WTC11 (cell line): Measurements from ENCODE around the gene LOXL3. TPM values are rescaled to one million over a fixed set of nuclear protein-coding genes. Genes with fewer than 3 reads are reported as not detected.

ENCODE experiments used
- CREB1 ChIP-seq: sonication (generic); formaldehyde crosslinking; IDR thresholded peaks from 2 replicates; pipeline ENCODE4 v1.8.0; 2023; ENCODE audit warnings: mild to moderate bottlenecking, missing genetic modification reagents
- CREM ChIP-seq: sonication (generic); formaldehyde crosslinking; IDR thresholded peaks from 2 replicates; pipeline ENCODE4 v1.8.1; 2022; ENCODE audit warnings: mild to moderate bottlenecking, missing genetic modification reagents, moderate library complexity
- EMX1 ChIP-seq: fragments of 250-450 bp; sonication (Bioruptor Pico); IDR thresholded peaks from 2 replicates; pipeline ENCODE4 v1.8.0; 2021; ENCODE audit warnings: mild to moderate bottlenecking
- ESRRA ChIP-seq: sonication (generic); formaldehyde crosslinking; IDR thresholded peaks from 2 replicates; pipeline ENCODE4 v1.8.1; 2022; ENCODE audit warnings: mild to moderate bottlenecking, missing genetic modification reagents, borderline replicate concordance
- FOXP1 ChIP-seq: sonication (generic); formaldehyde crosslinking; IDR thresholded peaks from 2 replicates; pipeline ENCODE4 v1.8.0; 2022; ENCODE audit warnings: missing genetic modification reagents, mild to moderate bottlenecking, moderate library complexity, borderline replicate concordance
- GTF2I ChIP-seq: fragments of 250-450 bp; sonication (Bioruptor Pico); conservative IDR thresholded peaks from 2 replicates; pipeline ENCODE4 v1.4.0; 2021; ENCODE audit warnings: mild to moderate bottlenecking
- MYBL2 ChIP-seq: sonication (generic); formaldehyde crosslinking; IDR thresholded peaks from 2 replicates; pipeline ENCODE4 v1.8.1; 2023; ENCODE audit warnings: mild to moderate bottlenecking, moderate library complexity, missing genetic modification reagents
- NFYB ChIP-seq: sonication (generic); formaldehyde crosslinking; conservative IDR thresholded peaks from 2 replicates; pipeline ENCODE4 v1.8.0; 2022; ENCODE audit warnings: low read depth, missing genetic modification reagents
- OVOL2 ChIP-seq: fragments of 250-450 bp; sonication (Bioruptor Pico); IDR thresholded peaks from 2 replicates; pipeline ENCODE4 v1.9.0; 2021; ENCODE audit warnings: mild to moderate bottlenecking, borderline replicate concordance
- PRRX2 ChIP-seq: fragments of 250-450 bp; sonication (Bioruptor Pico); IDR thresholded peaks from 2 replicates; pipeline ENCODE4 v1.8.0; 2021; ENCODE audit warnings: mild to moderate bottlenecking
- RORB ChIP-seq: fragments of 250-450 bp; sonication (Bioruptor Pico); IDR thresholded peaks from 2 replicates; pipeline ENCODE4 v1.9.0; 2021; ENCODE audit warnings: mild to moderate bottlenecking
- SMAD3 ChIP-seq: sonication (generic); formaldehyde crosslinking; IDR thresholded peaks from 2 replicates; pipeline ENCODE4 v1.8.0; 2022; ENCODE audit warnings: missing genetic modification reagents, mild to moderate bottlenecking, borderline replicate concordance
- TEAD4 ChIP-seq: sonication (generic); formaldehyde crosslinking; IDR thresholded peaks from 2 replicates; pipeline ENCODE4 v1.8.0; 2022; ENCODE audit warnings: mild to moderate bottlenecking, missing genetic modification reagents
- ZNF138 ChIP-seq: sonication (generic); formaldehyde crosslinking; conservative IDR thresholded peaks from 2 replicates; pipeline ENCODE4 v1.8.1; 2022; ENCODE audit warnings: mild to moderate bottlenecking, moderate library complexity, missing genetic modification reagents
- ZNF416 ChIP-seq: fragments of 250-450 bp; sonication (Bioruptor Pico); IDR thresholded peaks from 2 replicates; pipeline ENCODE4 v1.9.0; 2021; ENCODE audit warnings: mild to moderate bottlenecking, inconsistent platforms
- total RNA-seq: library from RNA; stranded (reverse); gene quantifications from 3 replicates; pipeline ENCODE4 v1.2.3, GENCODE V29; 2021
- TF ChIP-seq, protein P1 (sequence below): sonication (generic); formaldehyde crosslinking; IDR thresholded peaks from 2 replicates; pipeline ENCODE4 v1.8.0; 2022; ENCODE audit warnings: mild to moderate bottlenecking, missing genetic modification reagents
- TF ChIP-seq, protein P2 (sequence below): sonication (generic); formaldehyde crosslinking; IDR thresholded peaks from 2 replicates; pipeline ENCODE4 v1.8.0; 2022; ENCODE audit warnings: mild to moderate bottlenecking, missing genetic modification reagents
- TF ChIP-seq, protein P3 (sequence below): sonication (generic); formaldehyde crosslinking; IDR thresholded peaks from 2 replicates; pipeline ENCODE4 v1.8.1; 2023; ENCODE audit warnings: mild to moderate bottlenecking, missing genetic modification reagents
- TF ChIP-seq, protein P4 (sequence below): sonication (generic); formaldehyde crosslinking; IDR thresholded peaks from 2 replicates; pipeline ENCODE4 v1.8.1; 2023; ENCODE audit warnings: mild to moderate bottlenecking, moderate library complexity, missing genetic modification reagents
- TF ChIP-seq, protein P5 (sequence below): fragments of 250-450 bp; sonication (Bioruptor Pico); IDR thresholded peaks from 2 replicates; pipeline ENCODE4 v1.9.0; 2021; ENCODE audit warnings: mild to moderate bottlenecking
- TF ChIP-seq, protein P6 (sequence below): sonication (generic); formaldehyde crosslinking; IDR thresholded peaks from 2 replicates; pipeline ENCODE4 v1.8.0; 2022; ENCODE audit warnings: mild to moderate bottlenecking, missing genetic modification reagents
- TF ChIP-seq, protein P7 (sequence below): sonication (generic); formaldehyde crosslinking; IDR thresholded peaks from 2 replicates; pipeline ENCODE4 v1.8.1; 2023; ENCODE audit warnings: mild to moderate bottlenecking, missing genetic modification reagents, borderline replicate concordance
- TF ChIP-seq, protein P8 (sequence below): sonication (generic); formaldehyde crosslinking; IDR thresholded peaks from 2 replicates; pipeline ENCODE4 v1.8.0; 2023; ENCODE audit warnings: missing genetic modification reagents

LOXL3 gene
- total RNA-seq, 1 experiment from 2014 or later = 21.1 TPM

DNA sequence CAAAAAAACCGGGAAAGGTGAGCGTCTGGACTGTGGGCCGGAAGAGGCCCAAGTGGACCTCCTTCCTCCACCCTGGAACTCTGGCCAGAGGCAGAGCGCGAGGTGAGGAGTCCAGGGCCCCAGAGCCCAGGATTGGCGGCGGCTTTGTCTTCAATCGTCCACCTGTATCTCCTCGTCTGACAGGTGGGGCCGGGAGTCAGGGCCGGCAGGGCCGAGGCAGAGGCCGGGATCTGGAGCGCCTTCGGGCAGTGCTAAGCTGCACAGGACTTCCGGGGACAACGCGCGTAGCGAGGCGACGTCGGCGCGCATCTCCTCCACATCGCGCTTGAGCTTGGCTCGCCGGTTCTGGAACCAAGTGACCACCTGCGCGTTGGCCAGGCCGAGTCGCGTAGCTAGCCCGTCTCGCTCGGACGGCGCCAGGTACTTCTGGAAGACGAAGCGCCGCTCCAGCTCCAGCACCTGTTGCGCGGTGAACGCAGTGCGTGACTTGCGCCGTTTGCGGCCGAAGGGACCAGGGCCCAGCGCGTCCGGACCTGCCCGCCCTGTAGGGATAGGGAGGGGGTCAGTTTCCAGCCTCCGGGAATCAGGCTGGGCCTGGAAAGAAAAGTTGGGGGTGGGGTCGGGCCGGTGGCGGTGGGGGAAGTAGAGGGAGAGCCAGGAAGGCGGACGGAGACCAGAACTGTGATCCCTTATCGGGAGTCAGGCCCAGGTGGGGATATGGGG, 55.8 kb downstream of the LOXL3 start (continued):
- TF ChIP-seq SMAD3 (CRISPR knock-in tag) (peak; percentile 43; the same call in 1 of the 2 replicates), OVOL2 (CRISPR knock-in tag) (no peak), NFYB (CRISPR knock-in tag) (no peak), MYBL2 (CRISPR knock-in tag) (peak; percentile 64; the same call in 1 of the 2 replicates), EMX1 (CRISPR knock-in tag) (no peak), GTF2I (CRISPR knock-in tag) (no peak), CREB1 (CRISPR knock-in tag) (no peak), ZNF416 (CRISPR knock-in tag) (no peak), RORB (CRISPR knock-in tag) (no peak), PRRX2 (no peak), CREM (CRISPR knock-in tag) (no peak), FOXP1 (CRISPR knock-in tag) (peak; percentile 72; the same call in 1 of the 2 replicates), TEAD4 (CRISPR knock-in tag) (no peak), ZNF138 (peak; percentile 65; the same call in 1 of the 2 replicates), ESRRA (CRISPR knock-in tag) (no peak)
- TF ChIP-seq, protein P1, sequence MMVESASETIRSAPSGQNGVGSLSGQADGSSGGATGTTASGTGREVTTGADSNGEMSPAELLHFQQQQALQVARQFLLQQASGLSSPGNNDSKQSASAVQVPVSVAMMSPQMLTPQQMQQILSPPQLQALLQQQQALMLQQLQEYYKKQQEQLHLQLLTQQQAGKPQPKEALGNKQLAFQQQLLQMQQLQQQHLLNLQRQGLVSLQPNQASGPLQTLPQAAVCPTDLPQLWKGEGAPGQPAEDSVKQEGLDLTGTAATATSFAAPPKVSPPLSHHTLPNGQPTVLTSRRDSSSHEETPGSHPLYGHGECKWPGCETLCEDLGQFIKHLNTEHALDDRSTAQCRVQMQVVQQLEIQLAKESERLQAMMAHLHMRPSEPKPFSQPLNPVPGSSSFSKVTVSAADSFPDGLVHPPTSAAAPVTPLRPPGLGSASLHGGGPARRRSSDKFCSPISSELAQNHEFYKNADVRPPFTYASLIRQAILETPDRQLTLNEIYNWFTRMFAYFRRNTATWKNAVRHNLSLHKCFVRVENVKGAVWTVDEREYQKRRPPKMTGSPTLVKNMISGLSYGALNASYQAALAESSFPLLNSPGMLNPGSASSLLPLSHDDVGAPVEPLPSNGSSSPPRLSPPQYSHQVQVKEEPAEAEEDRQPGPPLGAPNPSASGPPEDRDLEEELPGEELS (CRISPR knock-in tag) = peak; percentile 70; the same call in 1 of the 2 replicates
- TF ChIP-seq, protein P2, sequence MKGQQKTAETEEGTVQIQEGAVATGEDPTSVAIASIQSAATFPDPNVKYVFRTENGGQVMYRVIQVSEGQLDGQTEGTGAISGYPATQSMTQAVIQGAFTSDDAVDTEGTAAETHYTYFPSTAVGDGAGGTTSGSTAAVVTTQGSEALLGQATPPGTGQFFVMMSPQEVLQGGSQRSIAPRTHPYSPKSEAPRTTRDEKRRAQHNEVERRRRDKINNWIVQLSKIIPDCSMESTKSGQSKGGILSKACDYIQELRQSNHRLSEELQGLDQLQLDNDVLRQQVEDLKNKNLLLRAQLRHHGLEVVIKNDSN (CRISPR knock-in tag) = peak; percentile 43; the same call in 1 of the 2 replicates
- TF ChIP-seq, protein P3, sequence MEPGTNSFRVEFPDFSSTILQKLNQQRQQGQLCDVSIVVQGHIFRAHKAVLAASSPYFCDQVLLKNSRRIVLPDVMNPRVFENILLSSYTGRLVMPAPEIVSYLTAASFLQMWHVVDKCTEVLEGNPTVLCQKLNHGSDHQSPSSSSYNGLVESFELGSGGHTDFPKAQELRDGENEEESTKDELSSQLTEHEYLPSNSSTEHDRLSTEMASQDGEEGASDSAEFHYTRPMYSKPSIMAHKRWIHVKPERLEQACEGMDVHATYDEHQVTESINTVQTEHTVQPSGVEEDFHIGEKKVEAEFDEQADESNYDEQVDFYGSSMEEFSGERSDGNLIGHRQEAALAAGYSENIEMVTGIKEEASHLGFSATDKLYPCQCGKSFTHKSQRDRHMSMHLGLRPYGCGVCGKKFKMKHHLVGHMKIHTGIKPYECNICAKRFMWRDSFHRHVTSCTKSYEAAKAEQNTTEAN (CRISPR knock-in tag) = 0 out of 2 replicates have a peak, but pooled peaks have one; percentile 80
- TF ChIP-seq, protein P4, sequence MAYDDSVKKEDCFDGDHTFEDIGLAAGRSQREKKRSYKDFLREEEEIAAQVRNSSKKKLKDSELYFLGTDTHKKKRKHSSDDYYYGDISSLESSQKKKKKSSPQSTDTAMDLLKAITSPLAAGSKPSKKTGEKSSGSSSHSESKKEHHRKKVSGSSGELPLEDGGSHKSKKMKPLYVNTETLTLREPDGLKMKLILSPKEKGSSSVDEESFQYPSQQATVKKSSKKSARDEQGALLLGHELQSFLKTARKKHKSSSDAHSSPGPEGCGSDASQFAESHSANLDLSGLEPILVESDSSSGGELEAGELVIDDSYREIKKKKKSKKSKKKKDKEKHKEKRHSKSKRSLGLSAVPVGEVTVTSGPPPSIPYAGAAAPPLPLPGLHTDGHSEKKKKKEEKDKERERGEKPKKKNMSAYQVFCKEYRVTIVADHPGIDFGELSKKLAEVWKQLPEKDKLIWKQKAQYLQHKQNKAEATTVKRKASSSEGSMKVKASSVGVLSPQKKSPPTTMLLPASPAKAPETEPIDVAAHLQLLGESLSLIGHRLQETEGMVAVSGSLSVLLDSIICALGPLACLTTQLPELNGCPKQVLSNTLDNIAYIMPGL = peak; percentile 60; the same call in 1 of the 2 replicates
- TF ChIP-seq, protein P5, sequence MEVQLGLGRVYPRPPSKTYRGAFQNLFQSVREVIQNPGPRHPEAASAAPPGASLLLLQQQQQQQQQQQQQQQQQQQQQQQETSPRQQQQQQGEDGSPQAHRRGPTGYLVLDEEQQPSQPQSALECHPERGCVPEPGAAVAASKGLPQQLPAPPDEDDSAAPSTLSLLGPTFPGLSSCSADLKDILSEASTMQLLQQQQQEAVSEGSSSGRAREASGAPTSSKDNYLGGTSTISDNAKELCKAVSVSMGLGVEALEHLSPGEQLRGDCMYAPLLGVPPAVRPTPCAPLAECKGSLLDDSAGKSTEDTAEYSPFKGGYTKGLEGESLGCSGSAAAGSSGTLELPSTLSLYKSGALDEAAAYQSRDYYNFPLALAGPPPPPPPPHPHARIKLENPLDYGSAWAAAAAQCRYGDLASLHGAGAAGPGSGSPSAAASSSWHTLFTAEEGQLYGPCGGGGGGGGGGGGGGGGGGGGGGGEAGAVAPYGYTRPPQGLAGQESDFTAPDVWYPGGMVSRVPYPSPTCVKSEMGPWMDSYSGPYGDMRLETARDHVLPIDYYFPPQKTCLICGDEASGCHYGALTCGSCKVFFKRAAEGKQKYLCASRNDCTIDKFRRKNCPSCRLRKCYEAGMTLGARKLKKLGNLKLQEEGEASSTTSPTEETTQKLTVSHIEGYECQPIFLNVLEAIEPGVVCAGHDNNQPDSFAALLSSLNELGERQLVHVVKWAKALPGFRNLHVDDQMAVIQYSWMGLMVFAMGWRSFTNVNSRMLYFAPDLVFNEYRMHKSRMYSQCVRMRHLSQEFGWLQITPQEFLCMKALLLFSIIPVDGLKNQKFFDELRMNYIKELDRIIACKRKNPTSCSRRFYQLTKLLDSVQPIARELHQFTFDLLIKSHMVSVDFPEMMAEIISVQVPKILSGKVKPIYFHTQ (CRISPR knock-in tag) = peak; percentile 47; the same call in 1 of the 2 replicates
- TF ChIP-seq, protein P6, sequence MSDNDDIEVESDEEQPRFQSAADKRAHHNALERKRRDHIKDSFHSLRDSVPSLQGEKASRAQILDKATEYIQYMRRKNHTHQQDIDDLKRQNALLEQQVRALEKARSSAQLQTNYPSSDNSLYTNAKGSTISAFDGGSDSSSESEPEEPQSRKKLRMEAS = peak; percentile 90
- TF ChIP-seq, protein P7, sequence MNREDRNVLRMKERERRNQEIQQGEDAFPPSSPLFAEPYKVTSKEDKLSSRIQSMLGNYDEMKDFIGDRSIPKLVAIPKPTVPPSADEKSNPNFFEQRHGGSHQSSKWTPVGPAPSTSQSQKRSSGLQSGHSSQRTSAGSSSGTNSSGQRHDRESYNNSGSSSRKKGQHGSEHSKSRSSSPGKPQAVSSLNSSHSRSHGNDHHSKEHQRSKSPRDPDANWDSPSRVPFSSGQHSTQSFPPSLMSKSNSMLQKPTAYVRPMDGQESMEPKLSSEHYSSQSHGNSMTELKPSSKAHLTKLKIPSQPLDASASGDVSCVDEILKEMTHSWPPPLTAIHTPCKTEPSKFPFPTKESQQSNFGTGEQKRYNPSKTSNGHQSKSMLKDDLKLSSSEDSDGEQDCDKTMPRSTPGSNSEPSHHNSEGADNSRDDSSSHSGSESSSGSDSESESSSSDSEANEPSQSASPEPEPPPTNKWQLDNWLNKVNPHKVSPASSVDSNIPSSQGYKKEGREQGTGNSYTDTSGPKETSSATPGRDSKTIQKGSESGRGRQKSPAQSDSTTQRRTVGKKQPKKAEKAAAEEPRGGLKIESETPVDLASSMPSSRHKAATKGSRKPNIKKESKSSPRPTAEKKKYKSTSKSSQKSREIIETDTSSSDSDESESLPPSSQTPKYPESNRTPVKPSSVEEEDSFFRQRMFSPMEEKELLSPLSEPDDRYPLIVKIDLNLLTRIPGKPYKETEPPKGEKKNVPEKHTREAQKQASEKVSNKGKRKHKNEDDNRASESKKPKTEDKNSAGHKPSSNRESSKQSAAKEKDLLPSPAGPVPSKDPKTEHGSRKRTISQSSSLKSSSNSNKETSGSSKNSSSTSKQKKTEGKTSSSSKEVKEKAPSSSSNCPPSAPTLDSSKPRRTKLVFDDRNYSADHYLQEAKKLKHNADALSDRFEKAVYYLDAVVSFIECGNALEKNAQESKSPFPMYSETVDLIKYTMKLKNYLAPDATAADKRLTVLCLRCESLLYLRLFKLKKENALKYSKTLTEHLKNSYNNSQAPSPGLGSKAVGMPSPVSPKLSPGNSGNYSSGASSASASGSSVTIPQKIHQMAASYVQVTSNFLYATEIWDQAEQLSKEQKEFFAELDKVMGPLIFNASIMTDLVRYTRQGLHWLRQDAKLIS (CRISPR knock-in tag) = peak; percentile 86; the same call in 1 of the 2 replicates
- TF ChIP-seq, protein P8, sequence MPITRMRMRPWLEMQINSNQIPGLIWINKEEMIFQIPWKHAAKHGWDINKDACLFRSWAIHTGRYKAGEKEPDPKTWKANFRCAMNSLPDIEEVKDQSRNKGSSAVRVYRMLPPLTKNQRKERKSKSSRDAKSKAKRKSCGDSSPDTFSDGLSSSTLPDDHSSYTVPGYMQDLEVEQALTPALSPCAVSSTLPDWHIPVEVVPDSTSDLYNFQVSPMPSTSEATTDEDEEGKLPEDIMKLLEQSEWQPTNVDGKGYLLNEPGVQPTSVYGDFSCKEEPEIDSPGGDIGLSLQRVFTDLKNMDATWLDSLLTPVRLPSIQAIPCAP (CRISPR knock-in tag) = 0 out of 2 replicates have a peak, but pooled peaks have one; percentile 56
